LNCaP clone FGC (cell line): ENCODE data around the gene KIFC1.
A peak's percentile ranks its signal among the peaks of the same experiment; 100 is the strongest.

Source experiments
- DNase-seq: peaks from one replicate; pipeline ENCODE4 v3.0.0-alpha.2; 2011; ENCODE audit warnings: low read depth
- H3K4me3 ChIP-seq: 2 replicates; pipeline ENCODE4 v1.5.1; 2011; ENCODE audit warnings: mild to moderate bottlenecking, low read depth, low read length, control low read depth
- CTCF ChIP-seq: IDR thresholded peaks from 2 replicates; pipeline ENCODE4 v1.5.1; 2012; ENCODE audit warnings: mild to moderate bottlenecking; ENCODE audit not compliant: control insufficient read depth, insufficient read depth; ENCODE audit errors: extremely low read depth

KIFC1 gene

GRCh38 chr6:33445119-33445603 lies 53.5 kb downstream of the KIFC1 start:
- TF ChIP-seq CTCF: no peak
- no peak for DNase-seq

GRCh38 chr6:33446356-33446755 lies 54.7 kb downstream of the KIFC1 start:
- no peak overlapping the region for H3K4me3 ChIP-seq
- TF ChIP-seq CTCF: no peak

More at GRCh38 chr6:33445119-33445603, 53.5 kb downstream of the KIFC1 start:
- H3K4me3 ChIP-seq: no peak overlapping the region

GRCh38 chr6:33450434-33450833 lies 58.8 kb downstream of the KIFC1 start:
- H3K4me3 ChIP-seq: no peak overlapping the region
- TF ChIP-seq CTCF: no peak
- no peak for DNase-seq

More at GRCh38 chr6:33446356-33446755, 54.7 kb downstream of the KIFC1 start:
- no peak for DNase-seq

DNA sequence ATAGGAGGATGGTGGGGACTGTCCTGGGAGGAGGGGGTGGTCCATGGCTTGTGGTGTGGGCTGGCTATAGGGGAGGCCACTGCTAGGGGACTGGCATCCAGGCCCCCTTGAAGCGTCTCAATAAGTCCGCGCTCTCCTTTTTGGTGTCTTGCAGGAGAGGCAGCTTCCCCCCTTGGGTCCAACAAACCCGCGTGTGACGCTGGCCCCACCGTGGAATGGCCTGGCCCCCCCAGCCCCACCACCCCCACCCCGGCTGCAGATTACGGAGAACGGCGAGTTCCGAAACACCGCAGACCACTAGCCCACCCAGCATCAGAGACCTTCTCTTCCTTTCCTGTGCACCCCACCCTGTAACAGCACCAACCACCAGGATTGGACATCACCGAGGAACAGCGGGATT lies 60.0 kb downstream of the KIFC1 start:
- DNase-seq: no peak
- no peak for TF ChIP-seq CTCF
- H3K4me3 ChIP-seq: no peak overlapping the region

DNA sequence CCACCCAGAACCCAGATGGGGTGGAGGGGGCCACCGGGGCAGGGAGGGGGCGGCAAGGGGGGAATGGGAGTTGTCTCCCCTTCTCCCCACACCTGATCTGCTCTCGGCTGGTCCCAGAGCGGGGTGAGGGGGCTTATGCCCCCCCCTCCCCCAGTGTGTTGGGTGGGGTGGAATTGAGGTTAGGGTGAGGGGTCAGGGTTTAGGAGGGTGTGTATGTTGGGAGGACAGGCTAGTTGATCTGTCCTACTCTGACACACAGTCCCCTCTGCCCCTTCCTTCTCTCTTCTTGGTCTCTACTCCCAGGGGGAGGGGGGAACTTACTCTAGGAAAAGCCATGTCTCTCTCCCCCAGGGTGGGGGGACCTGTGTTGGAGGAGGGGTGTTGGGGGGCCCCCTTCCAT lies 60.9 kb downstream of the KIFC1 start:
- DNase-seq: no peak
- TF ChIP-seq CTCF: no peak

GRCh38 chr6:33453393-33454008 lies 61.9 kb downstream of the KIFC1 start:
- no peak for DNase-seq

More for the DNA sequence above, 60.9 kb downstream of the KIFC1 start:
- no peak overlapping the region for H3K4me3 ChIP-seq

More at GRCh38 chr6:33453393-33454008, 61.9 kb downstream of the KIFC1 start:
- no peak for TF ChIP-seq CTCF
- peak overlapping the region; percentile 99 for H3K4me3 ChIP-seq
